ACHN (cell line): ENCODE measurements around the gene NCOA5.

Experiments used
- DNase-seq: peaks from one replicate; pipeline ENCODE4 v3.0.0-alpha.2; 2015
- in situ Hi-C: cut with HindIII; loops from 2 replicates; pipeline ENCODE4 v1.10.0; 2017; ENCODE audit warnings: low sequenced_read_pairs, low pct_ligation_motif_present, low pct_unique_long_range_greater_than_20kb

Gene NCOA5

GRCh38 chr20:46089417-46090388, at the start of gene NCOA5:
Gene NCOA5, minus strand, starts transcription at chr20:46089962. Its CDS starts 10,538 bp downstream, at chr20:46079424.
- in situ Hi-C loops = no loop called here
- DNase-seq = peak; percentile 94

- no peak for DNase-seq
- in situ Hi-C loops = no loop called here
Observed at GRCh38 chr20:46139266-46139889, 49.6 kb upstream of the NCOA5 start.

DNA sequence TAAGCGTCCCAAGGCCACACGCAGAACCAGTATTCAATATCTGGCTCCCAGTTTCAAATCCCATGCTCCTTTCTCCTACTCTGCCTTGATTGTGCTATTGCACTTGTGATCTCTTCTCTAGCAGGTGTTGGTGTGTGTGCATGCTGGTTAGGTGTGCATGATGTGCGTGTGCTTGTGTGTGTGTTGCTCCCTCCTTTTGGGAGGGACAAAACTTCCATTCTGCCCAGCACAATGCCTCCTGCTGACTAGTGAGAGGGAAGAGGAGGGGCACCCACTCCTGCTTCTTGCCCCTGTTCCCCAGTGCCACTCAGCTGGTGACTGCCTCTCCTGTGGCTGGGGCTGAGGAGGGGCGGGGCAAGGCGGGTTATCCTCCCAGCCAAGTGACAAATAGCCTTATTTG, 48.1 kb upstream of the NCOA5 start:
- in situ Hi-C loops = no loop called here
- DNase-seq = no peak

DNA sequence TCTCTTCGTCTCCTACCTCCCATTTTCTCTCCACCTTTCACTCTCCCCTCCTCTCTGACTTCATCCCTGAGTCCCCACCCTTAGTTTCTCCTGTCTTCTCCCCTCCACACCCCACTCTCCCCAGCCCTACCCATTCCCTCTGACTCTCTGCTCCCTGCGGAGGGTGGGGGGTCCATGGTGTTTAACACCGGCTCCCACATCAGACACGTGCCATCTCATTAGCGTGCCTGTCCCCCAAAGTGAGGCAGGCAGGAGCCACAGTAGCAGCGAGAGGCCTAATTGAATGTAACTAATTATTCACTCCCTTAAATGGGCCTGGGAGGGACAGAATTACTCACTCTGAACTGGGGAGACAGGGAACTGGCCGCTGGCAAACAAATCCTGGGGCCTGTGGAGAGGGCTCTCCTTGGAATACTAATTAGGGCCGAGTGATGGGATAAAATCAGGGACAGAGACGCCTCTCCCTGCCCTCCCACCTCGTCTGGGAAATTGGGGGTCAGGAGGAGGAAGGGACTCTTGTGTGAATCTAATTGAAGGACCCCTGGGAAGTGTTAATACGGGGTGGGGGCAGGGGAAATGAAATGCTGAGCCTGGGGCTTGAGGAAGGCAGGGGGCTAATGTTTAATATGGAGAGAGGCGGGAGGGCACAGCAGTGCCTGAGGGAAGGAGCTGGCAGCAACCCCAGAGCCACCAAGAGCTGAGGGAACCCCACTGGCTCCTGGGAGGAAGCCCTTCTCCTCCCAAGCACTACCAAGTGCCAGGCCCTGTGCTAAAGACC, 46.3 kb upstream of the NCOA5 start:
- in situ Hi-C loops = no loop called here
- DNase-seq = no peak

GRCh38 chr20:46134716-46135115, 45.0 kb upstream of the NCOA5 start:
- in situ Hi-C loops = no loop called here
- DNase-seq = no peak

DNA sequence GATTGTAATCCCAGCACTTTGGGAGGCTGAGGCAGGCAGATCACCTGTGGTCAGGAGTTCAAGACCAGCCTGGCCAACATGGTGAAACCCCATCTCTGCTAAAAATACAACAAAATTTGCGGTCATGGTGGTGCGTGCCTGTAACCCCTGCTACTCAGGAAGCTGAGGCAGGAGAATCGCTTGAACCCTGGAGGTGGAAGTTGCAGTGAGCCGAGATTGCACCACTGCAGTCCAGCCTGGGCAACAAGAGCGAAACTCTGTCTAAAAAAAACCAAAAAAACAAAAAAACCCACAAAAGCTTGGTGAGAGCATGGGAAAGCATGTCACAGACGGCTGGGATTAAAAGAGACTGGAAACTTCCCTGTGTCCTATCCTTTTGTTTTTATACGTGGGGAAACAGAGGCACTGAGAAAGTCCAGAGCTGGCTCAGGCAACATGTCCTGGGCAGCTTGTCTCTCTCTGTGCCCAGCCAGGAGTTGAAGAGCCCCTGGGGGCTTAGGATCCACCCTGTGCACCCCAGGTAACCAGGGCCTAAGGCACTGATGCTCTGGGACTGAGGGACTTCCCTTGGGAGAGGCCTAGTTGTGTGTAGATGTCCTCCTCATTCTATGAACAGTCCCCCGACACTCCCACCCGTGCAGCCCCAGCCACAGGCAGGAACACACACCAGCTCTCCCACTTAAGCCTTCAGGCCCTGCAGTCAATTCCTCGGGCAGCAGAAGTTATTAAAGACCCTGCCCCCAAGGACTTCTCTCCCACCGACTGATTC, 44.3 kb upstream of the NCOA5 start:
- in situ Hi-C loops = no loop called here
- no peak for DNase-seq

DNA sequence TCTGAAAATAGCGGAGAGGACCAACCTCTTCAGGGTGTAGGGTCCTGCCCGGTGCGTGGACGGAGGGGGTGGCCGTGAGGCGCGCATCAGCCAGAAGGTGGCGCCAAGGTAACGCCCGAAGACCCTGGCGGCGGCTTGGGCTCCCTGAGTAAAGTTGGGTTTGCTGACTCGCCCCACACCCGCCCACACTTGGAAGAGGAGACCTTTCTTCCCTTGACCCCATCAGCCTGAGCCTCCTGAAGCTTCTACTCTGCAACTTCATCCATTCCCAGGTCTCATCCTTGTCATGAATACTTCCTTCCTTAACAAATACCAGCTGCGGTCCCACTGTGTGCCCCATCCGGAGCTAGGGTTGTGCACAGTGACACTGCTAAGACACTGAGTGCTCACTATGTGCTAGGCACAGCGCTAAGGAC, 43.0 kb upstream of the NCOA5 start:
- in situ Hi-C loops = no loop called here
- DNase-seq = peak; percentile 64

- DNase-seq = no peak
- in situ Hi-C loops = no loop called here
Observed at GRCh38 chr20:46131396-46131795, 41.6 kb upstream of the NCOA5 start.

- DNase-seq = no peak
- in situ Hi-C loops = no loop called here
Observed at GRCh38 chr20:46130534-46130933, 40.8 kb upstream of the NCOA5 start.

DNA sequence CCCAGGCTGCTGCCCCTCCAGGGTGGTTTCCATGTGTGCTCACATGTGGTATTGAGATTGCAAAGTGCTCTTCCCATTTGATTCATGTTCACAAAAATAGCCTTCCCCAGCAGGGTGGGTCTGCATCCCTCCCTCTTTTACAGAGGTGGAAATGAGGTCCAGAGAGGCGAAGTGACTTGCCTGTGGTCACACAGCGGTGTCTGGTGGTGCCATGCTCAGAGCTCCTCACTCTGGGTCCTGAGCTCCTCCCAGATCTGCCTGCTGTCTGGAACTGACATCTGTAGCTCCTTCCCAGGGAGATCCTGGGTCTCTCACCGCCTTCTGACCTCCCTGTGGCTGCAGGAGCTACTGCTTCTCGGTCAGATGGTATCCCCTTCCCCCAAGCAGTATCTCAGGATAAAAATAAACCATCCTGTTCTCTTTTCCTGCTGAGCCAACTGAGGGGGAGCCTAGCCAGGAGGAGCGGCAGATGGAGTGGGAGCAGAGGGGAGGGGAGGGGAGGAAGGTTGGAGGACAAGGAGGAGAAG, 40.3 kb upstream of the NCOA5 start:
- in situ Hi-C loops = no loop called here
- DNase-seq = no peak

DNA sequence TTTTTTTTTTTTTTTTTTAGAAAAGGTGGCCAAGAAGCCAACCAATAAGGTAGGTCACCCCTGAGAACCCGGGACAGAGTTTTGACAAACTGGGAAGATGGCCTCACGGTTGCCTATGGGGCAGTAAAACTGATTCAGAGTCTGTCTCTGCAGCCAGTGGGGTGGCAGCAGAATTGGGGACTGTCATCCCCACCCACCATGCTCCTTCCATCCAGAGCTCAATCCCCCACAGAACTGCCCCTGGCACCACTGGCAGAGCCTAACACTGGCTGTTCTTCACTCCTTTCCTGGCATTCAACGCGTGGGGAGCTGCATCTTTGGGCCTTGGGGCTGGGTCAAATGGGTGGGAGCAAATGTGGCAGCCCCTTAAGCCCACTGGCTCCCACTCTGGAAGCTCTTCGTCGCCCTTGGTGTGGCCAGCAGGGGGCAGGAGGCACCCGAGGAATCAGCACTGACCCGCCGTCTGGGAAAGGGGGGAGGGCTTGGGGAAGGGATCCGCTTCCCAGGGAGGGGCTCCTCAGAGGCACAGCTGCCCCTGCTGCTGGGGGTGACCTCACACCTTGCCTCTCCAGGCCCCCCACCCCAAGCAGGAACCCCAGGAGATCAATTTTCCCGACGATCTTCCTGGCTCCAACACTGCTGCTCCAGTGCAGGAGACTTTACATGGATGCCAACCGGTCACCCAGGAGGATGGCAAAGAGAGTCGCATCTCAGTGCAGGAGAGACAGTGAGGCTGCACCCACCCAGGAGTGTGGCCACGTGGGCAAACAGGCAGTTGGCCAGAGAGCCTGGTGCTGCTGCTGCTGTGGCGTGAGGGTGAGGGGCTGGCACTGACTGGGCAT, 38.8 kb upstream of the NCOA5 start:
- in situ Hi-C loops = no loop called here
- DNase-seq = peak; percentile 29

DNA sequence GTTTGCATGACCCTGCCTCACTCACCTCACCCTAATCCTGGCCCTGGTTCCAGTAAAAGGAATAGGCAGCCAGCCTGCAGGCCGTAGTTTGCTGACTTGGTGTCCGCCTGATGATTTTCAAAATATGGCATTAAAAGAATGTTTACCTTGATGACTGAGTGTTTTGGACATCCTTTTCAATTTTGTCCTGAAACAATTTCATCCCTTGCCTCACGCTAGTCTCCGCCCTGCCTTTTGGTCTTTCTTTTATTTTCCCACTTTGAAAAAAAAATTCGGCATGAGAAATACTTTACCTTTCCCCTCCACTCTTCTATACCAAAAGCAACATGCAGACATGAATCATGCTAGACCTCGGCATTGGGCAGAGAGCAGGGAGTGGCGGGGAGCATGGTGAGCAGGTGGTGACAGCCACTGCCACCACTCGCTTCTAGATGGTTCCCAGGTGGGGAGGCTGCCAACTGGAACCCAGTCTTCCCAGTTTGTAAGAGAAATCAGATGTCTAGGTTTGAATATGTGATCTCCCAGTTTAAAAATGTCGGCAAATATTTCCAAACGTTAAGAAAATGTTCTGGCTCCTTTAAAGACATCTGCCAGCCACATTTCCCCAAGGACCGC, 37.7 kb upstream of the NCOA5 start:
- in situ Hi-C loops = no loop called here

GRCh38 chr20:46126440-46127056, 36.8 kb upstream of the NCOA5 start:
- in situ Hi-C loops = no loop called here
- no peak for DNase-seq

More for the DNA sequence above, 37.7 kb upstream of the NCOA5 start:
- no peak for DNase-seq

DNA sequence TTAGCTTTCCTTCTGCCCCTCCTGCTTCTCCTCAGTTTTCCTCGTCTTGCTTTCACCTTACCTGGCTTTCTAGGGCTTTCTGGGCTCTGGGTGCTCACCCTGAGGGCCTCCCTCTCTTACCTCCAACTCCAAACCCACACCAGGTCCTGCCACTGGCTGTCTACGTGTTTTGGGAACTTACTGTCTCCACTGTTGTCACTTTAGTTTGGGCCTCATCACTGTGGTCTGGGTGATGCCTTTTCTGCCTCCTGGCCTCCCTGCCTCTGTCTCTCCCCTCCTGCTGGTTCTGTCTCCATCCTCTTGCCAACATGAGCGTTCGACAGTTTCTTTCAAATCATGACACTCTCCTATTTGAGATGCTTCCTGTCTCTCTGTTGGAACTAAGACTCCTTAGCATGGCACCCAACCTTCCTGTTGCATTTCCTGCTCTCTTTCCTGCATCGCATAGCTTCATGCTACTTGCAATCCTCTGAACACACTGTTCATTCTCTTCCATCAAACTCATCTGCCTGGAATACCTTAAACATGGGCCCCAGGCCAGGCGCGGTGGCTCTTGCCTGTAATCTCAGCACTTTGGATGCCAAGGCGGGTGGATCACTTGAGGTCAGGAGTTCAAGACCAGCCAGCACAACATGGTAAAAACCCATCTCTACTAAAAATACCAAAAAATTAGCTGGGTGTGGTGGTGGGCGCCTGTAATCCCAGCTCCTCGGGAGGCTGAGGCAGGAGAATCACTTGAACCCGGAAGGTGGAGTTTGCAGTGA, 33.9 kb upstream of the NCOA5 start:
- no peak for DNase-seq
- in situ Hi-C loops = no loop called here

- DNase-seq = no peak
- in situ Hi-C loops = no loop called here
Observed at GRCh38 chr20:46122516-46123481, 33.0 kb upstream of the NCOA5 start.
